HepG2 (cell line): ENCODE measurements around the gene ZNRF3. TPM values are rescaled to one million over a fixed set of nuclear protein-coding genes. Genes with fewer than 3 reads are reported as not detected.
A peak's percentile ranks its signal among the peaks of the same experiment; 100 is the strongest.

ENCODE experiments used
- CERS6 ChIP-seq: sonication (generic); formaldehyde crosslinking; IDR thresholded peaks from 2 replicates; pipeline ENCODE4 v1.5.0; 2020; ENCODE audit warnings: missing genetic modification reagents
- GATA4 ChIP-seq: sonication (generic); IDR thresholded peaks from 2 replicates; pipeline ENCODE4 v1.6.1; 2016; ENCODE audit warnings: antibody characterized with exemption, low read depth, borderline replicate concordance
- HIVEP1 ChIP-seq: sonication (generic); formaldehyde crosslinking; IDR thresholded peaks from 2 replicates; pipeline ENCODE4 v1.4.0; 2020; ENCODE audit warnings: mild to moderate bottlenecking, missing genetic modification reagents
- IRF2 ChIP-seq: IDR thresholded peaks from 2 replicates; pipeline ENCODE4 v1.6.1; 2018; ENCODE audit warnings: missing genetic modification reagents, missing compliant biosample characterization
- MIER2 ChIP-seq: IDR thresholded peaks from 2 replicates; pipeline ENCODE4 v1.6.1; 2016; ENCODE audit warnings: missing biosample characterization, missing genetic modification reagents
- NFKBIZ ChIP-seq: IDR thresholded peaks from 2 replicates; pipeline ENCODE4 v1.6.1; 2018; ENCODE audit warnings: missing genetic modification reagents, missing compliant biosample characterization
- PITX1 ChIP-seq: sonication (generic); formaldehyde crosslinking; IDR thresholded peaks from 2 replicates; pipeline ENCODE4 v1.5.1; 2020; ENCODE audit warnings: mild to moderate bottlenecking, missing genetic modification reagents
- RBAK ChIP-seq: sonication (generic); formaldehyde crosslinking; IDR thresholded peaks from 2 replicates; pipeline ENCODE4 v1.5.1; 2020; ENCODE audit warnings: mild to moderate bottlenecking, missing genetic modification reagents
- ZBTB39 ChIP-seq: sonication (generic); formaldehyde crosslinking; IDR thresholded peaks from 2 replicates; pipeline ENCODE4 v1.5.0; 2020; ENCODE audit warnings: missing genetic modification reagents
- ZNF547 ChIP-seq: sonication (generic); formaldehyde crosslinking; IDR thresholded peaks from 2 replicates; pipeline ENCODE4 v1.5.1; 2020; ENCODE audit warnings: mild to moderate bottlenecking, missing genetic modification reagents
- ZNF598 ChIP-seq: sonication (generic); formaldehyde crosslinking; IDR thresholded peaks from 2 replicates; pipeline ENCODE4 v1.5.1; 2020; ENCODE audit warnings: mild to moderate bottlenecking, missing genetic modification reagents, borderline replicate concordance
- ZNF639 ChIP-seq: conservative IDR thresholded peaks from 2 replicates; pipeline ENCODE4 v1.6.1; 2018; ENCODE audit warnings: missing genetic modification reagents
- polyA plus RNA-seq, 8 experiments: library from polyadenylated mRNA; depleted of rRNA in 3 of 8; stranded (reverse) in 7 of 8; unstranded in 1 of 8; fragments of >200 nt; fragmentation: Illumina TruSeq in 4 of 8; extraction: Trizol in 4 of 8; gene quantifications; 2 replicates each; pipeline versions ENCODE4 v1.2.1 to v1.2.3, GENCODE V29; 2011 to 2016; ENCODE audit warnings: low read depth in 4 of 8, missing spikeins in 1 of 8, mixed read lengths in 1 of 8; ENCODE audit not compliant: insufficient read depth in 1 of 8
- total RNA-seq, 5 experiments: library from RNA; depleted of rRNA; stranded (reverse); fragments of >200 nt; fragmentation: Illumina TruSeq; extraction: Trizol; gene quantifications; 2 replicates each; pipeline ENCODE4 v1.2.3, GENCODE V29; 2016; ENCODE audit warnings: low read depth in 1 of 5
- TF ChIP-seq, protein P1 (sequence below): sonication (generic); formaldehyde crosslinking; IDR thresholded peaks from 2 replicates; pipeline ENCODE4 v1.4.0; 2020; ENCODE audit warnings: missing genetic modification reagents, mild to moderate bottlenecking, borderline replicate concordance
- TF ChIP-seq, protein P2 (sequence below): IDR thresholded peaks from 2 replicates; pipeline ENCODE4 v1.6.1; 2016; ENCODE audit warnings: missing genetic modification reagents, missing compliant biosample characterization
- TF ChIP-seq, protein P3 (sequence below): sonication (generic); formaldehyde crosslinking; conservative IDR thresholded peaks from 2 replicates; pipeline ENCODE4 v1.4.0; 2020; ENCODE audit warnings: mild to moderate bottlenecking, missing genetic modification reagents, moderate library complexity
- TF ChIP-seq, protein P4 (sequence below): sonication (generic); formaldehyde crosslinking; IDR thresholded peaks from 2 replicates; pipeline ENCODE4 v1.5.1; 2020; ENCODE audit warnings: missing genetic modification reagents, mild to moderate bottlenecking, borderline replicate concordance

ZNRF3 gene
- total and polyA plus RNA-seq, 2 of the 13 experiments (the other 11 are each of a cell fraction or from before 2014, with no cell fraction given) = 20.3 to 36.7 TPM

DNA sequence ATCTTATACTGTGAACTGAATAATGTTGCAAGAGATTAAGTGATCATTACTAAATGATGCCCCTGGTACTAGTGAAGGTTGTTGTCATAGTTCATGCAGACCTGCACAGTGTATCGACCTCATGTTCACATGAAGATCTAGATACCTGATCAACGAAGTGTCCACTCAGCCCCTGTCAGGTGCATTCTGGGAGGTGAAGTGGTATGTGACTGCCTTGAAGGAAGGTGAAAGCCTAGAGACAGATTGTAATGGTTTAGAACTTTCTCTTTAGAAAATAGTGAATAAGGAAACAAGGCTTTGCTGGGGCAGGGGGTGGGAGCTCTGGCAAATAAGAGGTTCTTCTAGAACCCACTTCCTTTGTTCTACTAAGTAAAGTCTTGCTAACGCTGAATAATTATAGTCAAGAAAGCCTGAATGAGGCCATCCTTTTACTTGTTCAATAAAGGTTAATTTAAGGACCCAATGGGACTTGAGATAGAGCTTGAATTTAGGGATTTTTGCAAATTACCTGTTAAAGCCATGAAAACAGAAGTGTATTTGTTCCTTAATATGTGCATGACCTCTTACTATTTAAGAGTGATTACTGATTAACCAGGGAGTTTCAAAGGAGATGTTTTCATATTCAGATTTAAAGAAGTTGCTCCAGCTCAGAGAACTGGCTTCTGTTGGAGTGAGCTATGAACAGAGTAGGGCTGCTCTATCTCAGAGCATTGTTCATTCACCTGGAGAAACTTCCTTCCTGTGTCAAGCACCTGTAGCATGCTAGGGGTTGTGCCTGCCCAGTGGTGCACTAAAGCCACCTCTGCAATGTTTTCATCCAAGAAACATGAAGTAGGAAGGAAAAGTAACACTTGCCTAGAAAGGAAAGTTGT, 132.9 kb downstream of the ZNRF3 start (continued):
- TF ChIP-seq HIVEP1 = no peak
- 0 out of 2 replicates have a peak, but pooled peaks have one; percentile 23 for TF ChIP-seq PITX1 (CRISPR knock-in tag)
- no peak for TF ChIP-seq MIER2
- TF ChIP-seq NFKBIZ (CRISPR knock-in tag) = no peak
- TF ChIP-seq, protein P1, sequence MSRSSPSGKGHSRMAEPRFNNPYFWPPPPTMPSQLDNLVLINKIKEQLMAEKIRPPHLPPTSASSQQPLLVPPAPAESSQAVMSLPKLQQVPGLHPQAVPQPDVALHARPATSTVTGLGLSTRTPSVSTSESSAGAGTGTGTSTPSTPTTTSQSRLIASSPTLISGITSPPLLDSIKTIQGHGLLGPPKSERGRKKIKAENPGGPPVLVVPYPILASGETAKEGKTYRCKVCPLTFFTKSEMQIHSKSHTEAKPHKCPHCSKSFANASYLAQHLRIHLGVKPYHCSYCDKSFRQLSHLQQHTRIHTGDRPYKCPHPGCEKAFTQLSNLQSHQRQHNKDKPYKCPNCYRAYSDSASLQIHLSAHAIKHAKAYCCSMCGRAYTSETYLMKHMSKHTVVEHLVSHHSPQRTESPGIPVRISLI = peak; percentile 17; the same call in 1 of the 2 replicates
- no peak for TF ChIP-seq ZBTB39 (CRISPR knock-in tag)
- no peak for TF ChIP-seq ZNF547
- TF ChIP-seq CERS6 = no peak
- TF ChIP-seq ZNF598 = no peak
- TF ChIP-seq, protein P2, sequence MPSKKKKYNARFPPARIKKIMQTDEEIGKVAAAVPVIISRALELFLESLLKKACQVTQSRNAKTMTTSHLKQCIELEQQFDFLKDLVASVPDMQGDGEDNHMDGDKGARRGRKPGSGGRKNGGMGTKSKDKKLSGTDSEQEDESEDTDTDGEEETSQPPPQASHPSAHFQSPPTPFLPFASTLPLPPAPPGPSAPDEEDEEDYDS (CRISPR knock-in tag) = 0 out of 2 replicates have a peak, but pooled peaks have one; percentile 53
- TF ChIP-seq ZNF639 = no peak
- no peak for TF ChIP-seq RBAK (CRISPR knock-in tag)
- TF ChIP-seq, protein P3, sequence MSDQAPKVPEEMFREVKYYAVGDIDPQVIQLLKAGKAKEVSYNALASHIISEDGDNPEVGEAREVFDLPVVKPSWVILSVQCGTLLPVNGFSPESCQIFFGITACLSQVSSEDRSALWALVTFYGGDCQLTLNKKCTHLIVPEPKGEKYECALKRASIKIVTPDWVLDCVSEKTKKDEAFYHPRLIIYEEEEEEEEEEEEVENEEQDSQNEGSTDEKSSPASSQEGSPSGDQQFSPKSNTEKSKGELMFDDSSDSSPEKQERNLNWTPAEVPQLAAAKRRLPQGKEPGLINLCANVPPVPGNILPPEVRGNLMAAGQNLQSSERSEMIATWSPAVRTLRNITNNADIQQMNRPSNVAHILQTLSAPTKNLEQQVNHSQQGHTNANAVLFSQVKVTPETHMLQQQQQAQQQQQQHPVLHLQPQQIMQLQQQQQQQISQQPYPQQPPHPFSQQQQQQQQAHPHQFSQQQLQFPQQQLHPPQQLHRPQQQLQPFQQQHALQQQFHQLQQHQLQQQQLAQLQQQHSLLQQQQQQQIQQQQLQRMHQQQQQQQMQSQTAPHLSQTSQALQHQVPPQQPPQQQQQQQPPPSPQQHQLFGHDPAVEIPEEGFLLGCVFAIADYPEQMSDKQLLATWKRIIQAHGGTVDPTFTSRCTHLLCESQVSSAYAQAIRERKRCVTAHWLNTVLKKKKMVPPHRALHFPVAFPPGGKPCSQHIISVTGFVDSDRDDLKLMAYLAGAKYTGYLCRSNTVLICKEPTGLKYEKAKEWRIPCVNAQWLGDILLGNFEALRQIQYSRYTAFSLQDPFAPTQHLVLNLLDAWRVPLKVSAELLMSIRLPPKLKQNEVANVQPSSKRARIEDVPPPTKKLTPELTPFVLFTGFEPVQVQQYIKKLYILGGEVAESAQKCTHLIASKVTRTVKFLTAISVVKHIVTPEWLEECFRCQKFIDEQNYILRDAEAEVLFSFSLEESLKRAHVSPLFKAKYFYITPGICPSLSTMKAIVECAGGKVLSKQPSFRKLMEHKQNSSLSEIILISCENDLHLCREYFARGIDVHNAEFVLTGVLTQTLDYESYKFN (CRISPR knock-in tag) = peak; percentile 43; the same call in 1 of the 2 replicates
- TF ChIP-seq IRF2 (CRISPR knock-in tag) = peak; percentile 54; the same call in 1 of the 2 replicates
- TF ChIP-seq, protein P4, sequence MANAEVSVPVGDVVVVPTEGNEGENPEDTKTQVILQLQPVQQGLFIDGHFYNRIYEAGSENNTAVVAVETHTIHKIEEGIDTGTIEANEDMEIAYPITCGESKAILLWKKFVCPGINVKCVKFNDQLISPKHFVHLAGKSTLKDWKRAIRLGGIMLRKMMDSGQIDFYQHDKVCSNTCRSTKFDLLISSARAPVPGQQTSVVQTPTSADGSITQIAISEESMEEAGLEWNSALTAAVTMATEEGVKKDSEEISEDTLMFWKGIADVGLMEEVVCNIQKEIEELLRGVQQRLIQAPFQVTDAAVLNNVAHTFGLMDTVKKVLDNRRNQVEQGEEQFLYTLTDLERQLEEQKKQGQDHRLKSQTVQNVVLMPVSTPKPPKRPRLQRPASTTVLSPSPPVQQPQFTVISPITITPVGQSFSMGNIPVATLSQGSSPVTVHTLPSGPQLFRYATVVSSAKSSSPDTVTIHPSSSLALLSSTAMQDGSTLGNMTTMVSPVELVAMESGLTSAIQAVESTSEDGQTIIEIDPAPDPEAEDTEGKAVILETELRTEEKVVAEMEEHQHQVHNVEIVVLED (CRISPR knock-in tag) = no peak
- TF ChIP-seq GATA4 = no peak
